DMS53 treated with DMSO at 0.1 percent for 48 hours (cell line): ENCODE measurements around the gene PPP1R26.

Source experiments
- DNase-seq: peaks from one replicate; lab custom pipeline; 2025; ENCODE audit not compliant: unreplicated experiment; lab: John Stamatoyannopoulos, UW

The PPP1R26 gene

DNA sequence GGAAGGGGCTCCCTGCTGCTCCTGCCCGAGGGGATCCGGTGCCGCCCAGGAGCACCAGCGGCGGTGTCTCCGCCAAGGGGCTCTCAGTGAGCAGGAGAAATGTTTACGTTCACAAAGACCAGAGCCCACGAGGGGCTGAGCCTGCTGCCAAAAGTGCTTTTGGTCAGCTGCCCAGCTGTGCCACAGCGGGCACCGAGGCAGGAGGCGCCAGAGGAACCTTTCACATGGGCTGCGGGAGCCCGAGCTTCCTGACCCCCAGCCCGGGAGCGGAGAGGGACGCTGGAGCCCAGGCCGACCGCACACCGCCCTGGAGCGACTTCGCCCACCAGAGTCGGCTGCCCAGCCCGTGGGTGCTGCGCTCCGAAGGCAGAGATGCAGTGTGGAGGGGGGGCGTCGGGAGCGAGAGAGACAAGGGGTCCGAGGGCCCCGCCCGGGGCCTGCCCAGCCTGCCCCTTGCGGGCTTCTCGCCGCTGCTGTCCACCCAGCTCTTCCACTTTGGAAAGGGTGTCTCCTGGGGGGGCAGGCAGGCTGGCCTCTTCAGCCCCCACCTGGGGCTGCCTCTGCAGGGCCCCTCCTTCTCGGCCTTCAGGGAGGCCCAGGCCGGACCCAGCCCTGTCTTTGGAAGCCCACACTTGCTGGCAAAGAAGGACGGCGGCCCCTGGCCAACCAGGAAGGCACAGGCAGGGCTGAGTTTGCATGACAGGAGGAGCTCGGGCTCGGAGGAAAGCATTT, 7.9 kb downstream of the PPP1R26 start:
- no peak for DNase-seq

DNA sequence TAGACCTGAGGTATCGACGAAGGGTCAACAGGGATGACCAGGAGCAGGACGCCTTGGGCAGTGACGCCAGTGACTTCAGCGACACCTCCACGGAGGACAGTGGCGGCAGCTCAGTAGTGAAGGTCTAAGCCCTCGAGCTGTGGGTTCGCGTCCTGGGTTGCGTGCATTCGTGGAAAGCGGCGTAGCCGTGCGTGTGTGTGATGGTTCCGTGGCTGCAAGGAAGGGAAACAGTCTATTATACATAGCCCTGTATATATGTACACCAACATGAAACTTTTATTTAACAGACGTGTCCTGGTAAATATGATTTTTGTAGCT, 8.4 kb downstream of the PPP1R26 start:
- DNase-seq: no peak

DNA sequence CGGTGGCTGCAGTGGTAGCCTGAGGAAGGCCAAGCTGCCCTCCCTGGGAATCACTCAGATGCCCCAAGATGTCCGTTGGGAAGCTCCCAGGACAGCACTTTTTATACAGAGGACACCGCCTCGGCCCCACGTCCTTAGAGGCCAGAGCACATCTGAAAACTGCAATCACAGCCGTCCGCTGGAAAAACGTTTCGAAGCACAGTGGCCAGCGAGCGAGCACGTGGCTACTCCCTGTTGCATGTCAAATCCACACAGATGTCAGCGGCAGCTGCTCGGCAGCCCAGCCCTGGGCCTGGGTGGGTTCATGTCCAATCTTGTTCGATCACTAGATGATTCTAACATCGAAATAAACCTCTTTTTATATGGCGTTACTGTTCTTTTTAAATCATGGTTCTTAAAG, 8.9 kb downstream of the PPP1R26 start:
- DNase-seq: no peak

GRCh38 chr9:135489188-135489906, 9.8 kb downstream of the PPP1R26 start:
- DNase-seq: no peak

GRCh38 chr9:135490166-135490870, 10.7 kb downstream of the PPP1R26 start:
- no peak for DNase-seq

DNA sequence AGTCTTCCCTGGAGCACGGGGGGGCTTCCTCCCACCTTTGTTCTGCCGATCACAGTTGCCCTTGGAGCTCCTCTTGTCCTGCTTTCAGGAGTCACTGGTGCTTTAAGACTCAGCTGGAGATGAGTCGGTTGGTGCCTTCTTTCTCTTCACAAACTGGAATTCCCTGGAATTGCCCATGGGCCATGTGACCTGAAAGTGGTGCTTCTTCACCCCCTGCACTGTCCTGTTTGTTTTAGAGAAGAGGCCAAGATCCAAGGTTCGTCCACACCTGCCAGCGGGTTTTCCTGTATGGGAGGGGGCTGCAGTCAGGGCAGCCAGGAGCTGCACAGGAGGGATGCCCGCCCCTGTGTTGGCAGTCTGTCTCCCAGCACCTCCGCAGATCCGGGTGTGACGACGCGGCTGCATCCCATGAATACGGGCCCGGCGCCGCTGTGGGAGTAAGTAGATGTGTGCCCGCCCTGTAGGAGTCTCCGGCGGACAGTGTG, 11.4 kb downstream of the PPP1R26 start:
- DNase-seq: no peak

DNA sequence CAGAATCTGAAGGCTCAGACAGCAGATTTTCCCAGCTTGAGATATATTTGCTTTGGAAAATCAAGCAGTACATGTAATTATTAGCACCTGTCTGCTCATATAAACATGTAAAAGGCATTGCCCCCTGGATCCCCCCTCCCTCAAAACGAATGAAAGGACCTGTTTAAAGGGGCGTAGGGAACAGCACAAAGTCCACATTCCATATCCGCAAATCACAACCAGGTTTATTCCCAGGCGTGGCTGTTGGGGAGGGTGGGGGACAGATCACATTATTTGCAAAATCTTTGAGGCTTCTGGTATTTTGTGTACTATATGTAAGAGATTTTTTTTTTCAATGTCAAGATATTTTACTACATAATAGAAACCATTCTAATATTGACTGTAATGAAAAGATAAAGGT, 12.2 kb downstream of the PPP1R26 start:
- DNase-seq: no peak

DNA sequence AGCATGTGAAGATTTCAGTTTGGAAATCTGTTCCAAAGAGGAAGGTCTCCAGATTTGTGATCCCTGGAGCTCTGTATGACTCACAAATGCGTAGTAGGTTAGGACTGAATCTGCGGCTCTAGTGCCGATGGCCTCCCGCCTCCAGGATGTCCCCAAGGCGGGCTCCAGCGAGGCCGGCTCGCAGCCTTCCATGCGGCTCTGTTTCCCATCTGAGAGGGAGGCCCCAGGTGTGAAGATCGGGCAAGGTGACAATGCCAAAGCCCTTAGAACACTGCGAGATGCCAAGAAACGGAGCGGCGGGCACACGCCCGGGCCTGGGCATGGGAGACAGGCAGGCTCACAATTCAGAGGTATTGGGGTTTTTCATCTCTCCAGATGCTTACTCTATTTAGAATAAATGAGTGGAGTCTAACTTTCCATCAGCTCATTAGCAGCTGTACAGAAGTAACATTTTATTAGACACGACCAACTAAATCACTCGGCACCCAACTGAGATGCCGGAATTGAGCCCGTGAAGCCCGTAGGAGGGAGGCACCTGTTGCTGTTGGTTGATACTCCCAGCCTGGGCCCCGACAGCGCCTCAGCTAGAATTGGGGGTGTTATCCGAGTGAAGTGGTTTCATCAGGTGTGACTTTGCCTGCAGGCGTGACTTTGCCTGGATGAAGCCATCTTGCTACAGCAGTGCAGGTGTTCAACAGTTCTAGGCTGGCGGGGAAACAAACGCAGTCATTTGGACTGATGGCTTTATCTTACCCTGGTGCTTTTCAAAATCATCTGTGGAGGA, 13.5 kb downstream of the PPP1R26 start:
- DNase-seq: no peak

DNA sequence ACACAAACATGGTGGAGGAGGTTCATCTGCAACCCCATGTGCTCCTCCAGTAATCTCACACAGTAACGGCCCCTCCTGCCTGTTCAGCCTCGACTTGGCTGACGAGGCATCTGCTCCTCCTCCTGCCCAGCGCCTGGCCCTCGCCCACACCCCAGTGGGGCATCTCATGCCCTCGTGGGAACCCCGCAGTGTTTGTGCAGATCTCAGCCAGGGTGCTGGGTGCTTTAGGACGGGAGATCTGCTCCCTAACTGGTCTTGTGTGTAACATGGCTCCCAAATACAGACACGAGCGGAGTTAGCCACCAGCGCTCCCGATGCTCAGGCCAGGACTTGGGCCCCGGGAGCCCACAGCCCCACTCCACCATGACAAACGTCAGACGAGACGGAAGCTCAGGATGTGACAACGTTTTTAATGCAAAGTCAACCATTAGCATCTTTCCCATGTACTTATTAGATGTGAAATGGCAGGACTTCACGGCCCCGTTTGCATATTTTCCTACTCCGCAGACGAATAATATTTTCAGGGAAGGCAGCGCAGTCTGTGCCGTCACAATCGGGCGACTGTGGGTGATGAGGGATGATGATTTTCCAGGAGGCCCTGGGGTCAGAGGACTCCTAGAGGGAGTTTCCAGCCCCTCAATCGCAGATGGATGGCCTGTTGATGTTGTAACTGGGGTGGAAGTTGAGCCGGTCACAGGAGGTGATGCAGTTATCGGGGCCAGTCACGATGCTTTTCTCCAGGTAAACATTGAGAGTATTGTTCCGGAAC, 15.4 kb downstream of the PPP1R26 start:
- no peak for DNase-seq

DNA sequence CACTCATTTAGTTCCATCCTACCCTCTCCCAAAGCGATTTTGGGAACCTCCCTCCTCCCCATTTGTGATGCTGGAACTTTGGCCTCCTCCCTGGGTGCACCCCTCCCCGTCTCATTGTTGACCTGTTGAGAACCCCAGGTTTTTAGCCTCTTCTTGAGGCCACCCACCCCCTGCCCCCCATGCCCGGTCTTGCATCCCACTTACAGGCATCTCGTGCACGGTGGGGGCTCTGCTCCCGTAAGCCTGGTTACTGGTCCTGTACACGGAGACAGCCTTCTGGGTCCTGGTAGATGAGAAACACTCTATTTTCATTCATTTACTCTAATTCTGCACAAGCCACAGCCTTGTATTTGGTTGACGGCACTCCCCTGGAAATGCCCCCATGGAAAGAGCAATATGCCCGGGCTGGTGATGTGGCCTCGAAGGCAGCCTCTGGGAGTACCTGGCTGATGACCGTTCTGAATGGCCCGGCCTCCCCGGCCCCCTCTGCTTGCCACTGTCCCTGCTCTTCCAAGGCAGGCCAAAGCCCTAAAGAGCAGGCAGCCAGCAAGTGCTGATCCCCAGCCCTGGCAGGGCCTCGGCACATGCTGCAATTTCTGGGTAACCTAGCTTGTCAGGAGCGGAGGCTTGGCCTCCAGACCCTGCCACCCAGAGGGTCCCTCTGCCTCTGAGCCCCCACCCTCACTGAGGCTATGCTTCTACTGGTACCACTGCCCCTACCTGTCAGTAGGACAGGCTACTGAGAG, 19.0 kb downstream of the PPP1R26 start:
- no peak for DNase-seq

- DNase-seq: peak; percentile 80
These were observed 19.9 kb downstream of the PPP1R26 start for GRCh38 chr9:135499326-135500070.

DNA sequence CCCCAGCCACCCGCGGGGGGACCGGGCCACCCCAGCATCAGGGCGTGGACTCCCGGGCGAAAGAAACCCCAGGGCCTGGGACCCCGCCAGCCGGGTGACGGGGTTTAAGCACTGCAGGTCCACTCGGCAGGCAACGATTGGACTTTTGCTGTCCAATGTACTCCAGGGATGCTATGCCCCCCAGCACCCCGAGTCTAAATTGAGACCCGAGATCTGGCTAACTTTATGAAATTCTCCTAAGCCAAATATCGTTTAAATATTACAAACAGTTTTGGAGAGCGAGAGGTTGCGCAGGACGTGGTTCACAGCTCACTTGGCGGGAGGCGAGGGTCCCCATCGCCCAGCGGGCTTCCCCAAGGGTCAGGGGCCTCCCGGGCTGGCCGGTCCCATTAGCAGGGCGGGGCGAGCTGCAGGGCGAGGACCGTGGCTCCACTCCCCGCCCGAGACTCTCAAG, 20.5 kb downstream of the PPP1R26 start:
- peak; percentile 64 for DNase-seq

- peak; percentile 64 for DNase-seq
These were observed 21.1 kb downstream of the PPP1R26 start, which contains the start of gene MRPS2 for GRCh38 chr9:135500525-135501260. MRPS2 (plus strand) TSS chr9:135500682; CDS start chr9:135500711, 29 bp downstream.

DNA sequence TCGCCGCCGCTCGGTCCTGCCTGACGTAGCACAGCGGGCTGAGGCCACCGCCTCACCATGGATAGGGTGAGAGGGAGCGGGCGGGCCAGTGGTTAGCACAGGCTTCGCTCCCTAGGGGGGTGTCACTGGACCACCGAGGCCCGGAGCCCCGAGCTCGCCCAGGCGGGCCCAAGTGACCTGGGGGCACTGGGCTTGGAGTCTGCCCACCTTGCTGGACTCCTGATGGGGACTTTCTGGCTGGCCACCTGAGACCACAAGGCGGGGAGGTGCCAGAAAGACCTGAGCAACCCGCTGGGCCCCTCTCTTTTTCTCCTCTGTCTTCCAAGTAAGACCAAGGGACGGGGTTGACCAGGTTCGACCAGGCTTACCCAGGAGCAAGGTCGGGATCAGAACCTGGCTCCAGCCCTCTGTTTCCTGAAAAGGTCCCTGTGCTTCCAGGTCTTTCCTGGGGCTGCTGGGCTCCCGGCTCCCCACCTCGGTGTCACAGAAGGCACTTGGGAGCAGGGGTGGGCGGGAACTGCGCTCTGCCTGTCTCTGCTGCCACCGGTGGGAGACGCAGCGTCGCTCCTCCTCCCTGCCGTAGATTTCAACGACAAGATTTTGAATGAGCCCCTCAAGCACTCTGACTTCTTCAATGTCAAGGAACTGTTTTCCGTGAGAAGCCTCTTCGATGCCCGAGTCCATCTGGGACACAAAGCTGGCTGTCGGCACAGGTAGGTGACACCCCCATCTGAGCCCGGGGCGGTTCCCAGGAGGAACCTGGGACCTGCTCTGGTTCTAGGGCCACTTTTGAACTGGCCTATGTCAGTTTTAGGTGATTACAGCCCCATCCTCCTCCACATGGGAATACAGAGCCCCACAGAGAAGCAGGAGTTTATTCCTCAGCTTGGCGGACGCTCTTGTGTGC, 21.9 kb downstream of the PPP1R26 start:
- DNase-seq: peak; percentile 16

DNA sequence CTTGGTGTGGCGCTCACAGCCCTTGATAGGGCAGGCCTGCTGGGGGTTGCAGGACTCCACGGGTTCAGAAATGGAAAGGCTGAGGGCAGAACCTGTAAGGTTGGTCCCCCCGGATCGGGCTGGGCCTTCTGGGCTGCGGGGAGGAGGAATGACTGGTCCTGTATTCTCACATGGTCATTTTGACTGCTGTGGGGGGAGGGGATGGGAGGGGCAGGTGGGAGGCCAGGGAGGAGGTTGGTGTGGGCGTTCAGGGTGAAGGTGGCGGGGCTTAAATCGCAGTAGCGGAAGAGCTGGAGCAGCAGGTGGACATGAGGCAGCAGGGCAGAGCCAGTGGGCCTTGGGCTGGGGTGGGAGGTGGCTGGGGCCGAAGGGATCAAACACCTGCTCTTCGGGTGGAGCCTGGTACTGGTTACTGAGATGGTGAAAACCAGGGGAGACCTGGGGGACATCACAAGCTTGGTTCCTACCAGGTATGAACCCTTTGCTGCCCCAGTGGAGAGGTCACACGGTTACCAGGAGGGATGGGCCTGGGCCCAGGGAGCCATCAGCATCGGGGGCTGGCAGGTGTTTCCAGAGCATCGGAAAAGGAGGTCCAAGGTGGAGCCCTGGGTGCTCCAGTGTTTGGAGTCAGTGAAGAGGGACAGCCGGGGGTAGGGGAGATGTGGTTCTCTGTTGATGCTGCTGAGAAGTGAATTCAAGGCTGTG, 22.7 kb downstream of the PPP1R26 start:
- no peak for DNase-seq

- DNase-seq: no peak
These were observed 23.3 kb downstream of the PPP1R26 start for GRCh38 chr9:135502873-135503321.
